ENCODE measurements around the gene MCC. TPM values are rescaled to one million over a fixed set of nuclear protein-coding genes. Genes with fewer than 3 reads are reported as not detected.

The MCC gene
- total RNA-seq, 4 donors from 2014 or later, result 5.1 to 22.3 (median 13.0) TPM

- DNase-seq, result no peak
- TF ChIP-seq, protein P1, sequence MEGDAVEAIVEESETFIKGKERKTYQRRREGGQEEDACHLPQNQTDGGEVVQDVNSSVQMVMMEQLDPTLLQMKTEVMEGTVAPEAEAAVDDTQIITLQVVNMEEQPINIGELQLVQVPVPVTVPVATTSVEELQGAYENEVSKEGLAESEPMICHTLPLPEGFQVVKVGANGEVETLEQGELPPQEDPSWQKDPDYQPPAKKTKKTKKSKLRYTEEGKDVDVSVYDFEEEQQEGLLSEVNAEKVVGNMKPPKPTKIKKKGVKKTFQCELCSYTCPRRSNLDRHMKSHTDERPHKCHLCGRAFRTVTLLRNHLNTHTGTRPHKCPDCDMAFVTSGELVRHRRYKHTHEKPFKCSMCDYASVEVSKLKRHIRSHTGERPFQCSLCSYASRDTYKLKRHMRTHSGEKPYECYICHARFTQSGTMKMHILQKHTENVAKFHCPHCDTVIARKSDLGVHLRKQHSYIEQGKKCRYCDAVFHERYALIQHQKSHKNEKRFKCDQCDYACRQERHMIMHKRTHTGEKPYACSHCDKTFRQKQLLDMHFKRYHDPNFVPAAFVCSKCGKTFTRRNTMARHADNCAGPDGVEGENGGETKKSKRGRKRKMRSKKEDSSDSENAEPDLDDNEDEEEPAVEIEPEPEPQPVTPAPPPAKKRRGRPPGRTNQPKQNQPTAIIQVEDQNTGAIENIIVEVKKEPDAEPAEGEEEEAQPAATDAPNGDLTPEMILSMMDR (IDR thresholded peaks at IDR 0.05), result no peak
- no peak for TF ChIP-seq POLR2A (IDR thresholded peaks at IDR 0.05)
- H3K27me3 ChIP-seq, result no peaks in the 10 kb centered on the region
- H3K9me3 ChIP-seq, result no peaks in the 10 kb centered on the region
- intact Hi-C loops (cut with DNase I), result no loop called here
- H3K4me1 ChIP-seq, result no peaks in the 10 kb centered on the region
- H3K36me3 ChIP-seq, result no peaks in the 10 kb centered on the region
- no peak overlapping the region for H3K4me3 ChIP-seq (replicated peaks in 1 of 3)
- H3K27ac ChIP-seq, result no peak overlapping the region
Observed at GRCh38 chr5:113507601-113508000, 19.3 kb upstream of the MCC start.

GRCh38 chr5:113505181-113505580 is 16.9 kb upstream of the MCC start:
- WGBS, 2 donors, result 80 to 86% methylated on average over 5 of the region's 5 CpGs
- Histone ChIP-seq H3K36me3 (no peaks in the 10 kb centered on the region), H3K27ac (no peak overlapping the region), H3K4me1 (no peaks in the 10 kb centered on the region), H3K9me3 (no peaks in the 10 kb centered on the region), H3K27me3 (no peaks in the 10 kb centered on the region), H3K4me3 (replicated peaks in 1 of 3) (no peak overlapping the region)
- intact Hi-C loops (cut with DNase I), result no loop called here
- TF ChIP-seq, protein P1 (IDR thresholded peaks at IDR 0.05), result no peak
- TF ChIP-seq POLR2A (IDR thresholded peaks at IDR 0.05), result no peak
- no peak for DNase-seq

DNA sequence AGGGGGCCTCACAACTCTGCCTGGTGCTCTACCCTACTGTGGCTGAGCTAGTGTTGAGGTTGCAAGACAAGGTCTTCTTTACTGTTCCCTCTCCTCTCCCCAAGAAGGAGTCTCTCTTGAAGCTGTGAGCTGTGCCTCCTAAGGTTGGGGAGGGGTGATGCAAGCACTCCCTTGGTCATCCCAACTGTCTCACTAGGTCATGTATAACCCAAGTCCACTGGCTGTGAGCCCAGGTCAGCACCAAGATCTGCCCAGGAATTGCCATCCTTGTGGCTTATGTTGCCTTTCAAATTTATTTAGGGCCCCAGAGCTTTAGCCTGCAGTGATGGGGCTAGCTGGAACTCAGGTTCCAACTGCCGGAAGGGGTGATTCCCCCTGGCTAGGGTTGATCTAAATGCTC is 14.9 kb upstream of the MCC start:
- Histone ChIP-seq H3K36me3 (no peaks in the 10 kb centered on the region), H3K4me1 (no peaks in the 10 kb centered on the region), H3K9me3 (no peaks in the 10 kb centered on the region), H3K27ac (no peak overlapping the region), H3K27me3 (no peaks in the 10 kb centered on the region), H3K4me3 (replicated peaks in 1 of 3) (no peak overlapping the region)
- DNase-seq, result no peak
- 100% methylated on average over 1 of the region's 1 CpG for WGBS, 2 donors
- TF ChIP-seq POLR2A (IDR thresholded peaks at IDR 0.05), result no peak
- TF ChIP-seq, protein P1 (IDR thresholded peaks at IDR 0.05), result no peak
- intact Hi-C loops (cut with DNase I), result no loop called here

- Histone ChIP-seq H3K27me3 (no peaks in the 10 kb centered on the region), H3K36me3 (no peaks in the 10 kb centered on the region), H3K27ac (no peak overlapping the region), H3K9me3 (no peaks in the 10 kb centered on the region), H3K4me3 (replicated peaks in 1 of 3) (no peak overlapping the region), H3K4me1 (no peaks in the 10 kb centered on the region)
- intact Hi-C loops (cut with DNase I), result no loop called here
- DNase-seq, result no peak
- TF ChIP-seq, protein P1 (IDR thresholded peaks at IDR 0.05), result no peak
- no peak for TF ChIP-seq POLR2A (IDR thresholded peaks at IDR 0.05)
- WGBS, 2 donors, result 94% methylated on average over 3 of the region's 3 CpGs
Observed at GRCh38 chr5:113502073-113502472, 13.8 kb upstream of the MCC start.

DNA sequence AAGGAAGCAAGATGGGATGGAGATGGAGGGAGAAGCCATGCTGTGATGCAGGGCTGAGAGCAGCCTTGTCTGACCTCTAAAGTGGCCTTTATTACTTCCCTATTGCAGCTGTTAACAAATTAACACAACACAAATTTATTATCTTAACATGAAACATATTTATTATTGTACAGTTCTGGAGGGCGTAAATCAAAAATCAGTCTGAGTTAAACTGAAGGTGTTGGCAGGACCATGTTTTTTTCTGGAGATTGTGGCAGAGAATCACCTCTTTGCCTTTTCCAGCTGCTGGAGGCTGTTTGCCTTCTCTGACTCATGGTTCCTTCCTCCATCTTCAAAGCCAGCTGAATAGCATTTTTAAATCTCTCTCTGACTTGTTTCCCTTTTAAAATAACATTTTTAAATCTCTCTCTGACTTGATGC is 7.2 kb upstream of the MCC start:
- TF ChIP-seq, protein P1 (IDR thresholded peaks at IDR 0.05), result no peak
- no peak for TF ChIP-seq POLR2A (IDR thresholded peaks at IDR 0.05)
- Histone ChIP-seq H3K36me3 (no peaks in the 10 kb centered on the region), H3K4me1 (no peaks in the 10 kb centered on the region), H3K27ac (no peak overlapping the region), H3K4me3 (replicated peaks in 1 of 3) (no peak overlapping the region), H3K27me3 (no peaks in the 10 kb centered on the region), H3K9me3 (no peaks in the 10 kb centered on the region)
- intact Hi-C loops (cut with DNase I), result no loop called here
- no peak for DNase-seq
- 82 to 83% methylated on average over 1 of the region's 1 CpG for WGBS, 2 donors

Data from thyroid gland (tissue), 4 donors.